Upper lobe of right lung (tissue), 1 donor: ENCODE results near the gene EEF1AKMT3. TPM values are rescaled to one million over a fixed set of nuclear protein-coding genes. Genes with fewer than 3 reads are reported as not detected.

Experiments used
- ATAC-seq: fragments of 200-7000 bp; cut with Tn5 transposase; one replicate; pipeline ENCODE4 v1.9.1; 2020; ENCODE audit warnings: mild to moderate bottlenecking, moderate library complexity
- DNase-seq: peaks from one replicate; pipeline ENCODE4 v3.0.0-alpha.2; 2020
- H3K27ac ChIP-seq: fragments of 200-600 bp; one replicate; pipeline ENCODE4 v1.8.0; 2022
- H3K27me3 ChIP-seq: fragments of 200-600 bp; one replicate; pipeline ENCODE4 v1.8.0; 2022; ENCODE audit warnings: mild to moderate bottlenecking
- H3K36me3 ChIP-seq: fragments of 200-600 bp; one replicate; pipeline ENCODE4 v1.8.0; 2022
- H3K4me1 ChIP-seq: fragments of 200-600 bp; one replicate; pipeline ENCODE4 v1.8.0; 2022
- H3K4me3 ChIP-seq: fragments of 200-600 bp; one replicate; pipeline ENCODE4 v1.8.0; 2022; ENCODE audit warnings: mild to moderate bottlenecking
- H3K9me3 ChIP-seq: fragments of 200-600 bp; one replicate; pipeline ENCODE4 v1.8.0; 2022
- intact Hi-C: fragments of 100-400 bp; cut with DNase I; formaldehyde crosslinking; loops from one replicate; pipeline ENCODE4 v1.11.0; 2022
- microRNA-seq: library from miRNA; unstranded; fragments of <30 nt; microRNA quantifications from one replicate; pipeline ENCODE4 v1.2.0, GENCODE V29; 2020; ENCODE audit warnings: borderline microRNAs expressed
- total RNA-seq: library from RNA; stranded (reverse); fragmentation: NEBNext Ultra II Directional; extraction: Animal tissue kit (Norgen Biotek cat#: 25700); gene quantifications from one replicate; pipeline ENCODE4 v1.2.1, GENCODE V29; 2021
- TF ChIP-seq, protein P1 (sequence below): fragments of 200-600 bp; IDR thresholded peaks from one replicate; pipeline ENCODE4 v1.8.0; 2022; ENCODE audit warnings: antibody characterized with exemption
- donor health status: DM: no; HTN: yes; CAD: no; lungs with severe emphysema.

EEF1AKMT3 gene
- total RNA-seq, 1 donor from 2014 or later: 8.0 TPM

DNA sequence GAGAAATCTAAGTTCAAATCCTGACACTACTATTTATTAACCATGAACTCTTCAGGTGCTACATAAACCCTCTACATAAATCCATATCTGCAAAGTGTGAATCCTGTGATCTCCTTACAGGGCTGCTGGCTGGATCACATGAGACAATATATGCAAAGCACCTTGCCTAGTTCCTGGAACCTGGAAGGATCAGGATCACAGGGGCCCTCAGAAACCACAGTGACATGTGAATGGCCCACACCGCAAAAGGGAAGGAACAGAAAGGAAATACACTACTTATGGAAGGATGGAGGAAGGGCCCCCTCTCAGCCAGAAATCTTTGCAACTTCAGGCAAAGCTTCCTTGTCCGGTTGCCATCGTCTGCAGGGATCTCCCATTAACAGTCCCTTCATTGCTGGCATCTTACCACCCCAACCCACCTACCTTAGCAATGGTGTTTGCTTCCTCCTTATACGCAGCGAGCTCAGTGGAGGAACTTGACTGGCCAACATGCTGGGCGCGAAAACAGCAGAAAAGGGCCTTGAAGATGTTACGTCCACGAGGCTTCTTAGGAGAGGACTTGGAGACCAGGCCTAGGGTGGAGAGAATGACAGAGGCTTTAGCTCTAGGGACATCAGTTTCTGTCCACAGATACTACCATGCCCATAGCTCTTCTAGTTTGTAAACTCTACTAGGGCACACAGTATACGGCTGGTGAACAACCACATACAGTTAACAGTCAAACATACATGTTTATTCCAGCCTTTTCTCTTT lies 56.8 kb downstream of the EEF1AKMT3 start:
- Histone ChIP-seq H3K9me3 (no peaks in the 10 kb centered on the region), H3K4me3 (no peak overlapping the region), H3K27me3 (no peaks in the 10 kb centered on the region), H3K36me3 (peaks cover 64% of the 10 kb centered on the region), H3K4me1 (peaks cover 62% of the 10 kb centered on the region), H3K27ac (peak overlapping the region; percentile 26)
- DNase-seq: no peak
- intact Hi-C loops: loop anchor here (5.0 kb wide), 1 partner anchor 73 kb away; no protein-coding TSS in a partner anchor
- TF ChIP-seq, protein P1, sequence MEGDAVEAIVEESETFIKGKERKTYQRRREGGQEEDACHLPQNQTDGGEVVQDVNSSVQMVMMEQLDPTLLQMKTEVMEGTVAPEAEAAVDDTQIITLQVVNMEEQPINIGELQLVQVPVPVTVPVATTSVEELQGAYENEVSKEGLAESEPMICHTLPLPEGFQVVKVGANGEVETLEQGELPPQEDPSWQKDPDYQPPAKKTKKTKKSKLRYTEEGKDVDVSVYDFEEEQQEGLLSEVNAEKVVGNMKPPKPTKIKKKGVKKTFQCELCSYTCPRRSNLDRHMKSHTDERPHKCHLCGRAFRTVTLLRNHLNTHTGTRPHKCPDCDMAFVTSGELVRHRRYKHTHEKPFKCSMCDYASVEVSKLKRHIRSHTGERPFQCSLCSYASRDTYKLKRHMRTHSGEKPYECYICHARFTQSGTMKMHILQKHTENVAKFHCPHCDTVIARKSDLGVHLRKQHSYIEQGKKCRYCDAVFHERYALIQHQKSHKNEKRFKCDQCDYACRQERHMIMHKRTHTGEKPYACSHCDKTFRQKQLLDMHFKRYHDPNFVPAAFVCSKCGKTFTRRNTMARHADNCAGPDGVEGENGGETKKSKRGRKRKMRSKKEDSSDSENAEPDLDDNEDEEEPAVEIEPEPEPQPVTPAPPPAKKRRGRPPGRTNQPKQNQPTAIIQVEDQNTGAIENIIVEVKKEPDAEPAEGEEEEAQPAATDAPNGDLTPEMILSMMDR: no peak
- no peak for ATAC-seq

DNA sequence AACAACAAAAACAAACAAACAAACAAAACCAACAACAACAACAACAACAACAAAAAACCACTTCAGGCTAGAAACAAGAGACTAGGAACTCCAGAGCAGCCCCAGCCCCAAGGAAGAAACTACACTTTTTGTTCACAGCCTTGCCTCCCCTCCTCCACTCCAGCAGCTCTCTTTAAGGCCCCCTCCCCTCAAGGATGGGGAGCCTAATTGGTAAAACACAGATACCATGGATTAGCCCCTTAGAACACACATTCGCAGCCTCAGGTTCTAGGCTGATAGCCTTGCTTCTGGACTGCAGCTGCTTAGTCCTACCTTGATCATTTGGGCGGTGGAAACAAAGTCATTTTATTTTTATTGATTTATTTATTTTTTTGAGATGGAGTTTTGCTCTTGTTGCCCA lies 58.0 kb downstream of the EEF1AKMT3 start:
- no peak overlapping the region for H3K4me3 ChIP-seq
- H3K27ac ChIP-seq: peak overlapping the region; percentile 74
- H3K36me3 ChIP-seq: peaks cover 52% of the 10 kb centered on the region
- peaks cover 74% of the 10 kb centered on the region for H3K4me1 ChIP-seq
- TF ChIP-seq, protein P1: no peak
- DNase-seq (no peak), ATAC-seq (no peak)
- intact Hi-C loops: no loop called here
- no peaks in the 10 kb centered on the region for H3K27me3 ChIP-seq
- H3K9me3 ChIP-seq: no peaks in the 10 kb centered on the region

Small RNA genes within 50 kb of the gene (microRNA-seq; reads per million reads assigned to microRNA genes)
- gene MIR26A2 (160 reads per million, percentile 69 among the genes with 10 or more reads in this experiment), gene MIR6759 (not detected)

Other genes starting within 250 kb of the EEF1AKMT3 start
- gene MBD6, start 249.8 kb upstream of the EEF1AKMT3 start, total RNA-seq: 85.8 TPM
- gene DCTN2, start 225.4 kb upstream of the EEF1AKMT3 start, total RNA-seq: 90.7 TPM
- 0.14 TPM for gene KIF5A, start 222.6 kb upstream of the EEF1AKMT3 start, total RNA-seq
- gene PIP4K2C, start 181.4 kb upstream of the EEF1AKMT3 start, total RNA-seq: 31.0 TPM
- 26.0 TPM for gene DTX3, start 167.8 kb upstream of the EEF1AKMT3 start, total RNA-seq
- 16.3 TPM for gene ARHGEF25, start 161.2 kb upstream of the EEF1AKMT3 start, total RNA-seq
- gene B4GALNT1, start 139.4 kb upstream of the EEF1AKMT3 start, total RNA-seq: 0.93 TPM
- gene OS9, start 78.5 kb upstream of the EEF1AKMT3 start, total RNA-seq: 263 TPM
- gene AGAP2, start 33.9 kb upstream of the EEF1AKMT3 start, total RNA-seq: 5.4 TPM
- 39.9 TPM for gene TSPAN31, start 27.6 kb upstream of the EEF1AKMT3 start, total RNA-seq
- 77.6 TPM for gene CDK4, start 20.3 kb upstream of the EEF1AKMT3 start, total RNA-seq
- gene MARCHF9, start 17.5 kb upstream of the EEF1AKMT3 start, total RNA-seq: 21.2 TPM
- gene CYP27B1, start 5.5 kb upstream of the EEF1AKMT3 start, total RNA-seq: 2.0 TPM
- 26.9 TPM for gene METTL1, start 509 bp upstream of the EEF1AKMT3 start, total RNA-seq
- gene TSFM, start 10.2 kb downstream of the EEF1AKMT3 start, total RNA-seq: 24.3 TPM
- 11.3 TPM for gene AVIL, start 46.1 kb downstream of the EEF1AKMT3 start, total RNA-seq
- 217 TPM for gene CTDSP2, start 74.1 kb downstream of the EEF1AKMT3 start, total RNA-seq
- 6.2 TPM for gene ATP23, start 169.0 kb downstream of the EEF1AKMT3 start, total RNA-seq